T47D (cell line): ENCODE data around the gene PIAS4.
"Not testable (repeated sequence)": the region's sequence is repeated elsewhere in the genome, so short reads cannot be mapped to it uniquely, and the experiment has no call there.

Experiments
- DNase-seq, 2 experiments: peaks; one replicate each; pipeline versions ENCODE4 v3.0.0 to v3.0.0-alpha.2; 2011 to 2012; ENCODE audit warnings: low read depth in 1 of 2, low spot score in 1 of 2
- JUND ChIP-seq: IDR thresholded peaks from 2 replicates; pipeline ENCODE4 v1.6.1; 2012; ENCODE audit warnings: low read depth
- in situ Hi-C: cut with HindIII; loops from 2 replicates; pipeline ENCODE4 v1.10.0; 2016; ENCODE audit warnings: low sequenced_read_pairs, low pct_unique_long_range_greater_than_20kb

The PIAS4 gene

DNA sequence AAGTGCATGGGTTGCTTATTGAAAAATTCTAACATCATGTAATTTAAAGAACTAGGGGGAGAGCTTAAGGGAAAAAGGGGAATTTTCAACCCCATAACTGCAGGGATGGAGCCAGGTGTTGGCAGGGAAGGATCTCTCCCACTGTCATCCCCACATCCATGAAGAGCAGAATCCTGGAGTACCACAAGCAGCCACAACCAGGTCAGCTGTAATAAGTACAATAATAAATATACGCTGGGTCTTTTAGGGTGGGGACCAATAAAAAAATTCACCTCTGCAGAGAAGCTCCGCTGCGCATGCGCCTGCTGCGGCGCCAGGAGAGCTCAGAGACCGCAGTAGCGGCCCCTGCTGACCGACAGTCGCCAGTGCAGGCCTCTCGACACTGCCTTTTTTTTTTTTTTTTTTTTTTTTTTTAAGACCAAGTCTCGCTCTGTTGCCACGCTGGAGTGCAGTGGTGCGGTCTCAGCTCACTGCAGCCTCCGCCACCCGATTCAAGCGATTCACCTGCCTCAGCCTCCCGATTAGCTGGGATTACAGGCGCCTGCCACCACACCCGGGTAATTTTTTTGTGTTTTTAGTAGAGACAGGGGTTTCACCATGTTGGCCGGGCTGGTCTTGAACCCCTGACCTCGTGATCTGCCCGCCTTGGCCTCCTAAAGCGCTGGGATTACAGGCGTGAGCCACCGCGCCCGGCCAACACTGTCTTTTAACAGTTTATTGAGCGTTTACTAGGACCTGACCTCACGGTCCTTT, 19.7 kb upstream of the PIAS4 start:
- TF ChIP-seq JUND, result no peak

DNA sequence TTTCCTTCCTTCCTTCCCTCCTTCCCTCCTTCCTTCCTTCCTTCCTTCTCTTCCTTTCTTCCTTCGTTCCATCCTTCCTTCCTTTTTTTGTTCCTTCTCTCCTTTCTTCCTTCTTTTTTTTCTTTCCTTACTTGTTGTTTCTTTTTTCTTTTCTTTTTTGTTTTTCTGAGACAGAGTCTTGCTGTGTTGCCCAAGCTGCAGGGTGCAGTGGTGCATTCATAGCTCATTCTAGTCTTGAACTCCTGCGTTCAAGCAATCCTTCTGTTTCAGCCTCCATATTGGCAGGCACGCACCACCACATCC, 16.8 kb upstream of the PIAS4 start:
- no peak for TF ChIP-seq JUND
- in situ Hi-C loops, result no loop called here
- no peak for DNase-seq

More for the DNA sequence above, 19.7 kb upstream of the PIAS4 start:
- peak in 1 of 2 experiments; percentile 83 for DNase-seq
- in situ Hi-C loops, result no loop called here

GRCh38 chr19:3995607-3996006, 11.9 kb upstream of the PIAS4 start:
- DNase-seq, result no peak
- no peak for TF ChIP-seq JUND
- in situ Hi-C loops, result no loop called here

DNA sequence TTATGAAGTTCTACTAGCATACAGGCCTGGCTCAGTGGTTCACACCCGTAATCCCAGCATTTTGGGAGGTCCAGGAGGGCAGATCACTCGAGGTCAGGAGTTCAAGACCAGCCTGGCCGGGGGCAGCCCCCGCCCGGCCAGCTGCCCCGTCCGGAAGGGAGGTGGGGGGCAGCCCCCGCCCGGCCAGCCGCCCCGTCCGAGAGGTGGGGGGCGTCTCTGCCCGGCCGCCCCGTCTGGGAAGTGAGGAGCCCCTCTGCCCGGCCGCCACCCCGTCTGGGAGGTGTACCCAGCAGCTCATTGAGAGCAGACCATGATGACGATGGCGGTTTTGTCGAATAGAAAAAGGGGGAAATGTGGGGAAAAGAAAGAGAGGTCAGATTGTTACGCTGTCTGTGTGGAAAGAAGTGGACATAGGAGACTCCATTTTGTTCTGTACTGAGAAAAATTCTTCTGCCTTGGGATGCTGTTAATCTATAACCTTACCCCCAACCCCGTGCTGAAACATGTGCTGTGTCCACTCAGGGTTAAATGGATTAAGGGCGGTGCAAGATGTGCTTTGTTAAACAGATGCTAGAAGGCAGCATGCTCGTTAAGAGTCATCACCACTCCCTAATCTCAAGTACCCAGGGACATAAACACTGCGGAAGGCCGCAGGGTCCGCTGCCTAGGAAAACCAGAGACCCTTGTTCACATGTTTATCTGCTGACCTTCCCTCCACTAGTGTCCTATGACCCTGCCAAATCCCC, 8.7 kb upstream of the PIAS4 start:
- in situ Hi-C loops, DNase-seq: not testable (repeated sequence)

DNA sequence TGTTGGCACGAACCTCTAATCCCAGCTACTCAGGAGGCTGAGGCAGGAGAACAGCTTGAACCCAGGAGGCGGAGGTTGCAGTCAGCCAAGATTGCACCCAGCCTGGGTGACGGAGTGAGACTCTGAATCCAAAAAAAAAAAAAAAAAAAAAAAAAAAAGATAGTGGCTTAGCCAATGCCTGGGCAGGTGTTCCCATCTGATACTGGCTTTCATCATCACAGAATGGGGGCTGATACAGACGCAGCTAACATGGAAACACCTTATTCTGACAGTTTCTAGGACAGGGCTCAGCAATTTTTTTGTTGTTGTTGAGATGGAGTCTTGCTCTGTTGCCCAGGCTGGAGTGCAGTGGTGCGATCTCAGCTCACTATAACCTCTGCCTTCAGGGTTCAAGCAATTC, 6.7 kb upstream of the PIAS4 start:
- DNase-seq, in situ Hi-C loops: not testable (repeated sequence)

DNA sequence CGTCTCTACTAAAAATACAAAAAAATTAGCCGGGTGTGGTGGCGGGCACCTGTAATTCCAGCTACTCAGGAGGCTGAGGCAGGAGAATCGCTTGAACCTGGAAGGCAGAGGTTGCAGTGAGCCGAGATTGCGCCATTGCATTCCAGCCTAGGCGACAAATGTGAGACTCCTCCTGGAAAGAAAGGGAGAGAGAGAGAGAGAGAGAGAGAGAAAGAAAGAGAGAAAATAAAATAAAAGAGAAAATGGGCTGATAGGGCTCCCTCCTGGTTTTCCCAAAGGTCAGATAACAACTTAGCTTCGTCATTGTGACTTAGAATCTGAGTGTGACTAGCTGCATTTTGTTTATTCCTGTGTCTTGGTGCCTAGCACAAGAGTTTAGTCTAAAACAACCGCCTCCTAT, 2.1 kb upstream of the PIAS4 start:
- in situ Hi-C loops, DNase-seq: not testable (repeated sequence)

GRCh38 chr19:4007836-4008539, 452 bp downstream of the PIAS4 start:
- in situ Hi-C loops, result no loop called here
- no peak for DNase-seq
- no peak for TF ChIP-seq JUND

DNA sequence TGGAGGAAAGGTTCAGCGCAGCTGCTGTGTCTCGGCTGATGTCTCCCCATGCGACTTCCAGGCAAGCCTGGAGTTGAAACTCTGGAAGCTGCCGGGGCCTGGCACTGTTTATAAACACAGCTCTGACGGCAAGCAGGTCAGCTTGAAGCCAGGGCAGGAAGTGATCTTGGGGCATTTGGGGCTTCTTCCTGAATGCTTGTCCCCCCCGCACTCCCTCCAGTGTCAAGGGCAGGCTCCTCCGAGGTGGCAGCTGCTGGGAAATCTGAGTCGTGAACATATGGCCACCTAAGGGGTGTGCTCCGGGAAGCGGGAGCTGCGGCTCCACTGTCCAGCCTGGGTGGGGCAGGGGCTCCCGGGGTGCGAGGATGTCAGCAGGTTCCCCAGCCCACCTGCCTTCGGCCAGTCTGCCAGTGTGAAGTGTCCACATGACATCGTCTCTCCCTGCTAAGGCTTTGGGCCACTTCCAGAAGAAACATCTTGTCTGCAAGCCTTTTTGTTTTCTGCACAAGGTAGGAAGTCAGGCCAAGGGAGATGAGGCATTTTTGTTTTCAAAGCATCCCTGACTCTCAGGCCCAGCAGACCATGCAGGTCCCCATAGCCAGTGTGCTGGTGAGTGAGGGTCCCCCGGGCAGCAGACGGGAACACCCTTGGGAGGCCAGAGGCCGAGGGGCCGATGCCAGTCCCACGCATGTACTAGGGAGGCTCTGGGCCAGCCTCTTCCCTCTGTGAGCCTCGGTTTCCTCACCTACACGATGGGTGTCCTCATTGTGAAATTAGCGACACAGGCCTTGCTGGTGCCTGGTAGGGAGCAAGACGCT, 2.7 kb downstream of the PIAS4 start:
- in situ Hi-C loops, result no loop called here
- no peak for DNase-seq
- TF ChIP-seq JUND, result no peak

DNA sequence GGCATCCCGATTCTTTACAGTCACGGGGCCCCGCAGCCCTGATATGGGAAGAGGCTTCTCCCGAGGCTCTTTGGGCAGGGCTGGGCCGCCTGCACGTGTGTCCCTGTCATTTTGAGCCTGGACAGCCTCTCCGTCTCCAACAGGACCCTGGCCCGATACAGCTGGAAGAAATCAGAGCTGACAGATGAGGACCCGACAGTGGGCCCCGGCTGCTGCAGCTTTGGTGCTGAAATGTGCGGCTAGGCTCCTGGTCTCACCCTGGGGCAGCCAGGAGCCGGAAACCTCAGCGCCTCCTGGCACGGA, 3.2 kb downstream of the PIAS4 start:
- in situ Hi-C loops, result no loop called here
- TF ChIP-seq JUND, result no peak
- no peak for DNase-seq

DNA sequence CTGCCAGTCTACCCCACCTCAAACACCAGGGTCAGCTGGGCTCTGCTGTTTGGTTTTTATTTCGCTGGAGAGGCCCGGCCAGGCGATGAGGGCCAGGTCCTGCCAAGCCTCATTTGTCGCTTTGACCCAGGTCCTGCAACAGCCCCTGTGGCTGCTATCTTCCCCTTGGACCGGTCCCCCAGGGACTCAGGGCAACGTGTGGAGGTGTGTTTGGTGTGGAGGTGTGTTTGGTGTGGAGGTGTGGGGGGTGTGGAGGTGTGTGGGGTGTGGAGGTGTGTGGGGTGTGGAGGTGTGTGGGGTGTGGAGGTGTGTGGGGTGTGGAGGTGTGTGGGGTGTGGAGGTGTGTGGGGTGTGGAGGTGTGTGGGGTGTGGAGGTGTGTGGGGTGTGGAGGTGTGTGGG, 3.9 kb downstream of the PIAS4 start:
- DNase-seq, in situ Hi-C loops: not testable (repeated sequence)

DNA sequence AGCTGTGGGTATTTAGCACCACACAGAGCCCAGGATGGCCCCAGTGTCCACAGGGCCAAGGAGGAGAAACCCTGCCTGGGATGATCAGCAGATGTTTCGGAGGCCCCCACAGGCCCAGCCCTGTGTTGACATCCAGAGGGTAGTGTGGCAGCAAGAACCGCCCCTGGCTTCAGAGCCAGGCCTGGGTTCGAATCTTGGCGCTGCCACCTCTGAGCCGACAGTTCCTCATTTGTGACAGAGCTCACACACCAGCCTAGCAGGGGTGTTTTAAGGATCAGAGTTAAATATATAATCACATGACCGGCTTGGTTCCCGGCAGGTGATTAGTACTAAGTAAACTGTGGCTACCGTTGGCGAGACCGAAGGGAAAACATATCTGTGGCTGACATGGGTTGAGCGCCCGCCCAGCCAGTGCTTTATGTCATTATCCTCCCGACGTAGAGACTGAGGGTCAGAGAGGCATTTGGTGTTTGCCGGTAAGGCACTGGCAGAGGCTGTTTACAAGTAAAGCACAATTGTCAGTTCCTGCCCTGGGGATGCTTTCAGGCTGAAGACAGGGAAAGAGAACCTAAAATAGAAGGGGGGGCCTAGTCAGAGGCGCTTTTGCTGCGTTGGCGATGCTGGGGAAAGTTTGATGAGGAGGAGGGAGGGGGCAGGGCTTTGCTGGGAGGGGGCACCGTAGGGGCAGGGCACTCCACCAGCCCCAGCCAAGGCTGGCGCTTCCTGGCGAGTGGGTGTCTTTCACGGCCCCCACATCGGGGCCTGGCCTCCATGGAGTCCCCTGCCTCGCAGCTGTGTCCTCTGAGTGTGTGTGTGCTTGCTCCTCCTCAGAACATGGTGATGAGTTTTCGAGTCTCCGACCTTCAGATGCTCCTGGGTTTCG, 4.8 kb downstream of the PIAS4 start:
- in situ Hi-C loops, result no loop called here
- DNase-seq, result no peak
- no peak for TF ChIP-seq JUND
